Cardiac fibroblast (primary cell): ENCODE data around the gene SERINC5.
"Not testable (repeated sequence)": the region's sequence is repeated elsewhere in the genome, so short reads cannot be mapped to it uniquely, and the experiment has no call there.

Experiments
- DNase-seq, 2 donors: peaks; one replicate each; pipeline versions ENCODE4 v3.0.0 to v3.0.0-alpha.2; 2010; ENCODE audit warnings: low read depth in 2 of 2
- H3K4me3 ChIP-seq, 2 donors: replicated peaks in 1 of 2; 1 replicate in 1 of 2; 2 replicates in 1 of 2; pipeline ENCODE4 v1.5.1; 2011; ENCODE audit warnings: low read depth in 2 of 2, low read length in 2 of 2, mild to moderate bottlenecking in 2 of 2, moderate library complexity in 1 of 2
- CTCF ChIP-seq: IDR thresholded peaks from one replicate; pipeline ENCODE4 v1.5.1; 2011; ENCODE audit warnings: low read depth, mild to moderate bottlenecking, low read length, inconsistent platforms

SERINC5 gene

GRCh38 chr5:80189201-80189600 lies 66.6 kb downstream of the SERINC5 start:
- no peak overlapping the region for H3K4me3 ChIP-seq
- no peak for TF ChIP-seq CTCF
- no peak for DNase-seq

GRCh38 chr5:80187421-80188090 lies 68.3 kb downstream of the SERINC5 start:
- DNase-seq, result no peak
- no peak overlapping the region for H3K4me3 ChIP-seq

GRCh38 chr5:80185535-80185934 lies 70.3 kb downstream of the SERINC5 start:
- not testable (repeated sequence) for H3K4me3 ChIP-seq, DNase-seq

More at GRCh38 chr5:80187421-80188090, 68.3 kb downstream of the SERINC5 start:
- no peak for TF ChIP-seq CTCF

GRCh38 chr5:80185095-80185494 lies 70.8 kb downstream of the SERINC5 start:
- DNase-seq, result no peak
- TF ChIP-seq CTCF, result no peak
- H3K4me3 ChIP-seq, result no peak overlapping the region

GRCh38 chr5:80184235-80185023 lies 71.4 kb downstream of the SERINC5 start:
- DNase-seq, result no peak
- TF ChIP-seq CTCF, result no peak
- no peak overlapping the region for H3K4me3 ChIP-seq

GRCh38 chr5:80183728-80184234 lies 72.1 kb downstream of the SERINC5 start:
- not testable (repeated sequence) for H3K4me3 ChIP-seq, DNase-seq

GRCh38 chr5:80182809-80183580 lies 72.9 kb downstream of the SERINC5 start:
- no peak for DNase-seq
- H3K4me3 ChIP-seq, result no peak overlapping the region
- no peak for TF ChIP-seq CTCF
